Keratinocyte (primary cell): ENCODE measurements around the gene CCNI.

Source experiments
- CTCF ChIP-seq, 3 experiments: IDR thresholded peaks in 1 of 3; conservative IDR thresholded peaks in 1 of 3; optimal IDR thresholded peaks in 1 of 3; 2 replicates in 2 of 3; 3 replicates in 1 of 3; pipeline versions ENCODE3 to v1.5.1; 2011; ENCODE audit warnings: low read length in 3 of 3, mild to moderate bottlenecking in 3 of 3, moderate library complexity in 2 of 3, control low read depth in 1 of 3, inconsistent platforms in 1 of 3; ENCODE audit not compliant: insufficient read depth in 2 of 3; ENCODE audit errors: extremely low read depth in 1 of 3
- EZH2 ChIP-seq: IDR thresholded peaks from one replicate; pipeline ENCODE4 v1.6.1; 2012; ENCODE audit warnings: inconsistent platforms, mild to moderate bottlenecking, low read length, moderate library complexity

GRCh38 chr4:77120886-77121508 is 45.2 kb upstream of the CCNI start:
- TF ChIP-seq CTCF (optimal IDR thresholded peaks at IDR 0.05 in 1 of 3, IDR thresholded peaks at IDR 0.05 in 1 of 3, conservative IDR thresholded peaks at IDR 0.05 in 1 of 3; ENCODE audit: extremely low read depth in 1 of 3, insufficient read depth in 2 of 3, low read length in 3 of 3) (no peak), EZH2 (no peak)
